Measurements from ENCODE around the gene C2CD4C.

DNA sequence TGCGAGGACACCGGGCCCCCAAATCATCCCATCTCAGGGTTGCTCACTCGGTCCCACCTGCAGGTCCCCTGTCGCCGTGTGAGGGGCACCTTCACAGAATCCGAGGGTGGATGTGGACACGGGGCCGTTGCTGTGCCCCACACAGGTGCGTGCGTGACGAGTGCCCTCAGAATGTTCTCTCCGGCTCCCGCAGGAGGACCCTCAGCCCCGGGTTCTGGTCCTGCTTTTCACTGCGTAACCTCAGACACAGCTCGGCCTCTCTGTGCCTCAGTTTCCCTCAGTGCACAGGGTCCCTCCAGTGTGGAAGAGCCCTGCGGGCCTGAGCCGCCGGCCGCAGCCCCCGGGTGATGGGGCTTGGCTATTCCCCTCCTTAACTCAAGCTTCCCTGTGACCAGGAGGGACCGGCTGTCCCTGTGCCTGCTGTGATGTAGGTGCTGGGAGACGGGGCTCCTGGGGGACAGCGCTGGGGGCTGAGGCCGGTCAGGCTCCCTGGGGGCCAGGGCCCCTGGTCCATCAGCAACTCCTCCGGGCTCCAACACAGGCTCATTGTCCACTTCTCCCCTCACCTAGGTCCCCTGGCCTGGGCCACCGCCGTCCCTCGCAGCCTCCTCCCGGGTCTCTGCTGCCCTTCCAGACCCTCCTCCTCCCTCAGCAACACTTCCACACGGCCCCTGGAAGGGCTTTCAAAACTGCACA, 47.1 kb upstream of the C2CD4C start:
- no peak for TF ChIP-seq HDGF (IDR thresholded peaks at IDR 0.05; ENCODE audit: borderline replicate concordance)
- no peak for TF ChIP-seq TARDBP (IDR thresholded peaks at IDR 0.05)

All from HEK293T (cell line).